H1 (cell line): Measurements from ENCODE around the gene P2RY8. TPM values are rescaled to one million over a fixed set of nuclear protein-coding genes. Genes with fewer than 3 reads are reported as not detected.

ENCODE experiments used
- CTBP2 ChIP-seq: IDR thresholded peaks from 2 replicates; pipeline ENCODE4 v1.7.0; 2011; ENCODE audit warnings: borderline replicate concordance, mild to moderate bottlenecking, moderate library complexity, mixed read lengths, low read length; ENCODE audit not compliant: insufficient read depth, insufficient read length
- polyA plus RNA-seq, 7 experiments: library from polyadenylated mRNA; depleted of rRNA in 3 of 7; stranded (reverse) in 5 of 7; unstranded in 2 of 7; fragments of >200 nt in 5 of 7; fragments of 200-250 nt in 2 of 7; gene quantifications; 1 replicate in 5 of 7; 2 replicates in 1 of 7; 4 replicates in 1 of 7; pipeline versions ENCODE4 v1.2.1 to v1.2.3, GENCODE V29; 2011 to 2013; ENCODE audit warnings: missing spikeins in 2 of 7, mixed read lengths in 2 of 7
- total RNA-seq: library from RNA; stranded (reverse); fragmentation: NEBNext Ultra II Directional; extraction: Animal tissue kit (Norgen Biotek cat#: 25700); gene quantifications from 2 replicates; pipeline ENCODE4 v1.2.1, GENCODE V29; 2021

P2RY8 gene
- total and polyA plus RNA-seq, 2 of the 8 experiments (the other 6 are each of a cell fraction or from before 2014, with no cell fraction given): 0.09 to 0.15 TPM

DNA sequence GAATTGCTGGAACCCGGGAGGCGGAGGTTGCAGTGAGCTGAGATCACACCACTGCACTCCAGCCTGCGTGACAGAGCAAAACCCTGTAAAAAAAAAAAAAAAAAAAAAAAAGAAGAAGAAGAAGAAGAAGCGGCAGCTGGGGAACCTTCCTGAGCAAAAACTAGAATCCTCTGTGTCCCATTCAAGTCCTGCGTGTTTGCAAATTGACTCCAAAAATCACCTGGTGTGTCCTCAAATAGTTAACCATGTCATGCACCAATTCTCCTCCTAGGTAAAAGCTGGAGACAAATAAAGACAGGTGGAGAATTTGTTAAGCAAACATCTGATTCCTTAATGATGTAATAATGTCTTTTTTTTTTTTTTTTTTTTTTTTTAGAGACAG lies 52.4 kb downstream of the P2RY8 start (continued):
- TF ChIP-seq CTBP2: no peak
